Keratinocyte (primary cell): ENCODE measurements around the gene FIGNL1.

Source experiments
- EZH2 ChIP-seq: IDR thresholded peaks from one replicate; pipeline ENCODE4 v1.6.1; 2012; ENCODE audit warnings: inconsistent platforms, mild to moderate bottlenecking, low read length, moderate library complexity
- TF ChIP-seq, protein P1 (sequence below), 3 experiments: IDR thresholded peaks in 1 of 3; conservative IDR thresholded peaks in 1 of 3; optimal IDR thresholded peaks in 1 of 3; 2 replicates in 2 of 3; 3 replicates in 1 of 3; pipeline versions ENCODE3 to v1.5.1; 2011; ENCODE audit warnings: low read length in 3 of 3, mild to moderate bottlenecking in 3 of 3, moderate library complexity in 2 of 3, control low read depth in 1 of 3, inconsistent platforms in 1 of 3; ENCODE audit not compliant: insufficient read depth in 2 of 3; ENCODE audit errors: extremely low read depth in 1 of 3

DNA sequence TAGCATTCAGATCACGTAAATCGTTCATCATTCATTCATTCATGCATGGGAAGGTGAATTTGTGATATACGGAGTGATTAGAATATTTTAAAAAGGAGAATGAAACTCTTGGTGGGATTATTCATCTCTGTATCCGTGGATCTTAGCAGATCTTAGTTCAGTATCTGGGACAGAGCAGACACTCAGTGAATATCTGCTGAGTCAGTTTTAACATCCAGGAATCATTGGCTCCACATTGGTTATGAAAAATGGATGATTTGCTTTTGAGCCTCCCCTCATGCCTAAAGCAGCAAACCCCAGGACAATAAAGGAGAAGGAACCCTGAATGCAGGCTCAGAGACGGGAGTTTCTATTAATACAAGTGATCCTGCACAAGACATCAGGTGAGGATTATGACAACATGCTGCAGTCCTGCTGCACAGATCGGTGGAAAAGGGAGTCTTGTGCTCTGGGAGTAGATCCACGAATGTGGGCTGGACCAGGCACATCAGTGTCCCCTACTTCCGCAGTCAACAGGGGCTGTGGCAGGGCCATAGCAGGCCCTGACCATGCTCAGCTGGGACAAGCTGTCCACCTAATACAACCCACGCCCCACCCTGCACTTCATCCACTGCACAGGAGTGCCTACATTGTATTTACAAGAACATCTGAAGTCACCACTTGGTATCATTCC, 26.9 kb upstream of the FIGNL1 start:
- TF ChIP-seq, protein P1, sequence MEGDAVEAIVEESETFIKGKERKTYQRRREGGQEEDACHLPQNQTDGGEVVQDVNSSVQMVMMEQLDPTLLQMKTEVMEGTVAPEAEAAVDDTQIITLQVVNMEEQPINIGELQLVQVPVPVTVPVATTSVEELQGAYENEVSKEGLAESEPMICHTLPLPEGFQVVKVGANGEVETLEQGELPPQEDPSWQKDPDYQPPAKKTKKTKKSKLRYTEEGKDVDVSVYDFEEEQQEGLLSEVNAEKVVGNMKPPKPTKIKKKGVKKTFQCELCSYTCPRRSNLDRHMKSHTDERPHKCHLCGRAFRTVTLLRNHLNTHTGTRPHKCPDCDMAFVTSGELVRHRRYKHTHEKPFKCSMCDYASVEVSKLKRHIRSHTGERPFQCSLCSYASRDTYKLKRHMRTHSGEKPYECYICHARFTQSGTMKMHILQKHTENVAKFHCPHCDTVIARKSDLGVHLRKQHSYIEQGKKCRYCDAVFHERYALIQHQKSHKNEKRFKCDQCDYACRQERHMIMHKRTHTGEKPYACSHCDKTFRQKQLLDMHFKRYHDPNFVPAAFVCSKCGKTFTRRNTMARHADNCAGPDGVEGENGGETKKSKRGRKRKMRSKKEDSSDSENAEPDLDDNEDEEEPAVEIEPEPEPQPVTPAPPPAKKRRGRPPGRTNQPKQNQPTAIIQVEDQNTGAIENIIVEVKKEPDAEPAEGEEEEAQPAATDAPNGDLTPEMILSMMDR (optimal IDR thresholded peaks at IDR 0.05 in 1 of 3, IDR thresholded peaks at IDR 0.05 in 1 of 3, conservative IDR thresholded peaks at IDR 0.05 in 1 of 3; ENCODE audit: extremely low read depth in 1 of 3, insufficient read depth in 2 of 3, low read length in 3 of 3), result no peak
- TF ChIP-seq EZH2, result no peak
